Measurements from ENCODE around the gene VWA3B. TPM values are rescaled to one million over a fixed set of nuclear protein-coding genes. Genes with fewer than 3 reads are reported as not detected.

The VWA3B gene
- total and polyA plus RNA-seq, 2 donors (not counting 3 experiments of a cell fraction or from before 2014, with no cell fraction given): not detected

DNA sequence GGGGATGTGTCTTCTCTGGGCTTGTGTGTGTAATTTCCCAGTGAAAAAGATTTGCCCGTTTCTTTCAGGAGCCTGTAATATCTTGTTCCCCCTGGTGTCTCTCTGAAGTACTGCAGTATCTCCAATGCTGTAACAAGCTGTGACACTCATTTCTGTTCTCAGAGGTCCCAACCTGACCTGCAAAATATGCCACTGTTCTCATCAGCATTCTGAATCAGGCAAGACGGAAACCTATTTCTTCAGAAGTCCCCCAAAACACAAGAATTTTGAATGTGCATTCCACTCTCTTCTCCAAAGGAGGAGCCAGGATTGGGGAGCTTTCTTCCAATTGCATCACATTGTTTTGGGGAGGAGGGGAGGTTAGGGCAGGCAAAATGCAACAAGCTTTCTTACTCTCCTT, 182.3 kb downstream of the VWA3B start:
- Histone ChIP-seq H3K4me1 (ENCODE audit: control insufficient read depth, extremely low read depth, insufficient read depth, low read length) (no peaks in the 10 kb centered on the region), H2AFZ (ENCODE audit: low read depth, low read length) (no peak overlapping the region), H3K4me3 (replicated peaks in 1 of 3; ENCODE audit: insufficient read depth in 1 of 3, low read depth in 1 of 3, low read length in 3 of 3) (no peak overlapping the region), H3K4me2 (ENCODE audit: insufficient read depth, low read length) (no peak overlapping the region), H3K9me1 (replicated peaks; ENCODE audit: control insufficient read depth, extremely low read depth, insufficient read depth, low read length) (no peaks in the 10 kb centered on the region), H3K27me3 (ENCODE audit: control insufficient read depth in 2 of 2, insufficient read depth in 2 of 2, low read length in 2 of 2) (peaks cover 2 to 4% of the 10 kb centered on the region in 2 experiments), H3K36me3 (ENCODE audit: control insufficient read depth in 2 of 2, extremely low read depth in 1 of 2, insufficient read depth in 2 of 2, low read length in 2 of 2) (no peaks in the 10 kb centered on the region), H4K20me1 (replicated peaks; ENCODE audit: control insufficient read depth, extremely low read depth, insufficient read depth, low read length) (no peaks in the 10 kb centered on the region), H3K9me3 (replicated peaks; ENCODE audit: control insufficient read depth, insufficient read depth, low read length) (no peaks in the 10 kb centered on the region), H3K79me2 (ENCODE audit: control insufficient read depth, insufficient read depth, low read length) (no peaks in the 10 kb centered on the region), H3K27ac (ENCODE audit: insufficient read depth, low read depth, low read length) (no peak overlapping the region), H3K9ac (replicated peaks; ENCODE audit: extremely low read depth, insufficient read depth, low read length) (no peak overlapping the region)
- ChIA-PET POLR2A (no interaction called here), CTCF (interaction anchor here (0.5 to 3.8 kb wide), 40 partner anchors 9 to 679 kb away, joined by 3 to 56 read pairs (median 4); partner anchors contain the start of gene ACTR1B)
- BruUV-seq (replicated peaks): no TSS peak
- FAIRE-seq (peak; percentile 66), DNase-seq (ENCODE audit: low read depth, low spot score) (peak; percentile 27)
- TF ChIP-seq CTCF (IDR thresholded peaks at IDR 0.05; ENCODE audit: extremely low read depth in 1 of 2, insufficient read depth in 1 of 2, low read depth in 1 of 2, low read length in 2 of 2): peak; percentile 44 to 60
- TF ChIP-seq, protein P1, sequence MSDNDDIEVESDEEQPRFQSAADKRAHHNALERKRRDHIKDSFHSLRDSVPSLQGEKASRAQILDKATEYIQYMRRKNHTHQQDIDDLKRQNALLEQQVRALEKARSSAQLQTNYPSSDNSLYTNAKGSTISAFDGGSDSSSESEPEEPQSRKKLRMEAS (IDR thresholded peaks at IDR 0.05; ENCODE audit: insufficient read depth, insufficient read length): no peak
- dilution Hi-C loops (cut with MboI; ENCODE audit: extremely low pct_ligation_motif_present, low sequenced_read_pairs) (no loop called here), intact Hi-C loops (cut with micrococcal nuclease) (loop anchor here (1.0 kb wide), 3 partner anchors 463 to 559 kb away; no protein-coding TSS in a partner anchor)

GRCh38 chr2:98269830-98270229, 182.9 kb downstream of the VWA3B start:
- no peaks in the 10 kb centered on the region for H4K20me1 ChIP-seq (replicated peaks; ENCODE audit: control insufficient read depth, extremely low read depth, insufficient read depth, low read length)
- ChIA-PET POLR2A (no interaction called here), CTCF (interaction anchor here (0.5 to 3.8 kb wide), 41 partner anchors 9 to 679 kb away, joined by 3 to 56 read pairs (median 4); partner anchors contain the start of gene ACTR1B)
- H3K36me3 ChIP-seq (ENCODE audit: control insufficient read depth in 2 of 2, extremely low read depth in 1 of 2, insufficient read depth in 2 of 2, low read length in 2 of 2): no peaks in the 10 kb centered on the region
- no peaks in the 10 kb centered on the region for H3K9me1 ChIP-seq (replicated peaks; ENCODE audit: control insufficient read depth, extremely low read depth, insufficient read depth, low read length)
- no peaks in the 10 kb centered on the region for H3K9me3 ChIP-seq (replicated peaks; ENCODE audit: control insufficient read depth, insufficient read depth, low read length)
- DNase-seq (ENCODE audit: low read depth, low spot score) (no peak), FAIRE-seq (no peak)
- no peak for TF ChIP-seq FOS (IDR thresholded peaks at IDR 0.05; ENCODE audit: borderline replicate concordance, insufficient read depth, low read length)
- TF ChIP-seq JUN (IDR thresholded peaks at IDR 0.05; ENCODE audit: borderline replicate concordance, insufficient read depth, insufficient read length, low read depth): no peak
- no peak for TF ChIP-seq POLR2A (IDR thresholded peaks at IDR 0.05; ENCODE audit: low read depth, low read length)
- TF ChIP-seq MYC (IDR thresholded peaks at IDR 0.05; ENCODE audit: low read depth, low read length): no peak
- no peak for TF ChIP-seq EZH2 (IDR thresholded peaks at IDR 0.05; ENCODE audit: borderline replicate concordance, low read depth, low read length, severe bottlenecking)
- no peak for TF ChIP-seq CTCF (IDR thresholded peaks at IDR 0.05; ENCODE audit: extremely low read depth in 1 of 2, insufficient read depth in 1 of 2, low read depth in 1 of 2, low read length in 2 of 2)
- no peak for TF ChIP-seq GATA2 (IDR thresholded peaks at IDR 0.05; ENCODE audit: insufficient read depth, insufficient read length, low read depth, low read length)
- no peak for TF ChIP-seq POLR2AphosphoS5 (IDR thresholded peaks at IDR 0.05; ENCODE audit: insufficient read depth, low read depth, low read length)
- TF ChIP-seq, protein P1 (IDR thresholded peaks at IDR 0.05; ENCODE audit: insufficient read depth, insufficient read length): no peak
- no peak overlapping the region for H3K27ac ChIP-seq (ENCODE audit: insufficient read depth, low read depth, low read length)
- BruUV-seq (replicated peaks): no TSS peak
- no peaks in the 10 kb centered on the region for H3K4me1 ChIP-seq (ENCODE audit: control insufficient read depth, extremely low read depth, insufficient read depth, low read length)
- peaks cover 2 to 4% of the 10 kb centered on the region in 2 experiments for H3K27me3 ChIP-seq (ENCODE audit: control insufficient read depth in 2 of 2, insufficient read depth in 2 of 2, low read length in 2 of 2)
- dilution Hi-C loops (cut with MboI; ENCODE audit: extremely low pct_ligation_motif_present, low sequenced_read_pairs) (no loop called here), intact Hi-C loops (cut with micrococcal nuclease) (loop anchor here (1.0 kb wide), 3 partner anchors 464 to 560 kb away; no protein-coding TSS in a partner anchor)
- no peaks in the 10 kb centered on the region for H3K79me2 ChIP-seq (ENCODE audit: control insufficient read depth, insufficient read depth, low read length)
- no peak overlapping the region for H3K9ac ChIP-seq (replicated peaks; ENCODE audit: extremely low read depth, insufficient read depth, low read length)
- no peak overlapping the region for H2AFZ ChIP-seq (ENCODE audit: low read depth, low read length)
- no peak overlapping the region for H3K4me2 ChIP-seq (ENCODE audit: insufficient read depth, low read length)
- H3K4me3 ChIP-seq (replicated peaks in 1 of 3; ENCODE audit: insufficient read depth in 1 of 3, low read depth in 1 of 3, low read length in 3 of 3): no peak overlapping the region

All from endothelial cell of umbilical vein (primary cell).